ENCODE results near the gene GREB1.

- TF ChIP-seq CTCF (conservative IDR thresholded peaks at IDR 0.05; ENCODE audit: low read depth, low read length): 0 out of 2 replicates have a peak, but pooled peaks have one; percentile 15
- no peak for TF ChIP-seq SMC3 (IDR thresholded peaks at IDR 0.05; ENCODE audit: low read depth, low read length)
- peak; percentile 83 for TF ChIP-seq USF2 (IDR thresholded peaks at IDR 0.05; ENCODE audit: low read depth, low read length)
- no peak; the same call in 1 of the 2 replicates for TF ChIP-seq RAD21 (IDR thresholded peaks at IDR 0.05; ENCODE audit: low read length)
- TF ChIP-seq RCOR1 (IDR thresholded peaks at IDR 0.05; ENCODE audit: insufficient replicate concordance, low read length): peak; percentile 48
- TF ChIP-seq MXI1 (IDR thresholded peaks at IDR 0.05; ENCODE audit: borderline replicate concordance, low read depth, low read length): peak; percentile 98
These were observed 135.8 kb downstream of the GREB1 start, which contains the start of gene NTSR2 for GRCh38 chr2:11669454-11670291.

All from IMR-90 (cell line).